Ramos (cell line): ENCODE measurements around the gene ARHGAP11A.

Source experiments
- in situ Hi-C: fragments of 300-500 bp; cut with MboI; formaldehyde crosslinking; loops from one replicate; pipeline ENCODE4 v1.14.3; 2022; ENCODE audit warnings: low sequenced_read_pairs; ENCODE audit not compliant: unreplicated experiment

Gene ARHGAP11A

DNA sequence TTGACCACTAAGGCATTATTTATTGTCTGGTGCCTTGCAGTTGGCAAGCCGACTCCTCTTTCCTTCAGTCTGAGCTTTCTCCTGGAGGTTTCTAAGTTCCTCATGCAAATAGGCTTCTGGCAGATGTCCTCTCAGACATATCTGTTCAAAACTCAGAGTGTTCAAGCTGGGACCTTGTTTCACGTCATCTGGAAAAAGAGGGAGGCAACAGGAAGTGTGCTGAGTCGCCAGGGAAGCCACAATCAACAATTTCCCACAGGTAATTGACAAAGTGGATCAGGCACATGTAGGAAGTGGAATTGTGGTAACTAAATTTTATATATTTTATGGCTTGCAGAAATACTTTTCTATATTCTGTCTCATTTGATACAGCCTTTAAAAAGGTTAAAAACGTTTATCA lies 40.8 kb downstream of the ARHGAP11A start:
- in situ Hi-C loops, result no loop called here

GRCh38 chr15:32656496-32656895 lies 41.2 kb downstream of the ARHGAP11A start:
- in situ Hi-C loops, result no loop called here

DNA sequence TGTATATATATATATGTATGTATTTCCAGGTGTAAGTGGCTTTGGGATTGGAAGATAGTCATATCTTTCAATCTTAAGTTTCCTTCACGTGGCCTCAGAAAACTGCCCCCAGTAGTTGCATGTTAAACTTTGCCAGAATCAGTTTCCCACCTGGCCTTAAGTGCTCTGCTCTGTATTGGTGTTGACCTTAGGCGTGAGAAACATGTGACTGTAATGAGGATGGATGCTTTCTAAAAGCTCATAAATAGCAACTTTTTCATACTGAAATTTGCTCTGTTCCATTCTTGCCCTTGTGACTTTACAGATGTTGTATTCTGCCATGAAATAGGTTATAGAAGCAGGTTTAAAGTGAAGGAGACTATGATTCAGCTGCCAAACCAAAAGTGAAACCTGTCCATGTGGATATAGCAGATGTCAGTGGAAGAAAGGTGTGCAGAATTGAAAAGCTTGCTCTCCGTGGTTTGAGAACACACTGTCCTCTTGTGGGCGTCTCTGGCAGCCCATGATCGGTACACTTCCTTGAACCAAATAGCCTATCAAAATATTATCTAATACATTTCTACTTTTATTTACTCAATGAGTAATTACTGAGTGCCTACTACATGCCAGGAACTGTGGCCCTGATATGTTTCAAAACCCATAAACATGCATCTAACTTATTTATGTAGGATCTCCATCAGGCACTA lies 42.0 kb downstream of the ARHGAP11A start:
- in situ Hi-C loops, result no loop called here

DNA sequence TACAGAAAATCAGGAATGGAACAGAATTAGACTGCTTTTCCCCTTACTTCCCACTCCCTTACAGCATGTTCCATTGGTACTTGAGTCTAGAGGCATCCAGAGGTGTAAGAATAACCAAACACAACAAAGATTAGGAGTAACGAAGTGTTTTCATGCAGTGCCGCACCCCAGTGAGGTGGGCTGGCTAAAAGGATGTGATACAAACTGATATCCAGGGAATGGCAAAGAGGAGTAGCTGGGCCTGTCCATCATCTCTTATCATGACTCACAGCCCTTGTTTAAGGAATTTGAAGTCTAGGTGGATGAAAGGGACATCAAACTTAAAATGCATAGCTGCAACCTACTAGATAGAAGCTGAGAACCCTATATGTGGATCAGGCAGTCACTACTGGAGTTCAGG lies 42.6 kb downstream of the ARHGAP11A start:
- in situ Hi-C loops, result no loop called here

DNA sequence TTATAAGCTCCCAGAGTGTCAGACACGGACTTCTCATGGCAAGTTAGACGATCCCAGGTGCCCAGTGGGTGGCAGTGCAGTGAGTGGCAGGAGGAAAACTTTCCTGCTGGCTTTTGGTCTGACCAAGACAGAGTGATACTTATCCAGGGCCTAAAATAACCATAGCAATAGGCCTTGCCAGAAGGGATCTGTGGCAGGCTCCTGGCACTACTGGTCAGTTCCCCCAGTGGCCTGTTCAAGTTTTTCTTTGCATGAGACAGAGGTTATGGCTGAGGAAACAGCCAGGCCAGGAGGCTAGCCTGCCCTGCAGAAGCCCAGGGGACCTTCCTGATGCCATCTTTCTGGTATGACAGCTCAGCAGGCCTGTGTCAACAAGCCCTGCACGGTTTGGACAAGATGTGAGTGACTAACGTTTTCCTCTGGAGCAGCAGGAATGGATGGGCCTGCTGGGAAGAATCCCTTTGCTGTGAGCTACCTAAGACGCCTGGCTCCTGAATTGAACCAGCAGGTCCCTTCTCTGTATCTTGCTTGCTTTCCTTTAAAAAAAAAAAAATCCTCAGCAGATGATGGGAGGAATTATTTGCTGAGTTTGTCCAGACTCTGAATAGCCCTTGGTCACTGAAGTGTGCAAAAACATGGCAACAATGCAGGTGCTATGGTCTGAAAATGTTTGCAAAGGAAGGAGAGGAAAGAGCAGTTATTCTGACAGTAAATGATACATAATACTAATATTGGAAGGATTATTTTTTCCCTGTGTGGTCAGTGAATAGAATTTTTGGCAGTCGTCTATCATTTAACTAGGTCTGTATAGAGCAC lies 44.2 kb downstream of the ARHGAP11A start:
- in situ Hi-C loops, result loop anchor here (10.0 kb wide), 1 partner anchor 335 kb away; no protein-coding TSS in a partner anchor

DNA sequence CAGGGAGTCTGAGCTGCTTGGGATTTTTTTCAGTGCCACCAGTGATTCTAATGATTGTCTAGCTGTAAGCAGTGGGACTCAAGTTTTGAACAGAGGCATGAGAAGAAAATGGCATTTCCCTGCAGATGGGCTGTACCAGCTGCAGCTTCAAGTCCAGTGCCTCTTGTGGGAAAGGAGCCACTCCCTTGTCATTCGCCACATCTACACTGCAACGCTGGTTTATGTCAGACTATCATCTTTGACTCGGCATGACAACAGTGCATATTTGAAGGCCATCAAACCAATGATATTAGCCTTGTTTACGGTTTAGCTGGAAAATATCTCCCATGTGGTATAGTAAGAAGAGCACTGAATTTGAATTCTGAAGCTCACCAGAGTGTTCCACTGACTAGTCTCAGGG lies 48.4 kb downstream of the ARHGAP11A start:
- in situ Hi-C loops, result loop anchor here (10.0 kb wide), 1 partner anchor 331 kb away; no protein-coding TSS in a partner anchor

GRCh38 chr15:32664796-32665195 lies 49.5 kb downstream of the ARHGAP11A start:
- in situ Hi-C loops, result loop anchor here (10.0 kb wide), 1 partner anchor 330 kb away; no protein-coding TSS in a partner anchor

DNA sequence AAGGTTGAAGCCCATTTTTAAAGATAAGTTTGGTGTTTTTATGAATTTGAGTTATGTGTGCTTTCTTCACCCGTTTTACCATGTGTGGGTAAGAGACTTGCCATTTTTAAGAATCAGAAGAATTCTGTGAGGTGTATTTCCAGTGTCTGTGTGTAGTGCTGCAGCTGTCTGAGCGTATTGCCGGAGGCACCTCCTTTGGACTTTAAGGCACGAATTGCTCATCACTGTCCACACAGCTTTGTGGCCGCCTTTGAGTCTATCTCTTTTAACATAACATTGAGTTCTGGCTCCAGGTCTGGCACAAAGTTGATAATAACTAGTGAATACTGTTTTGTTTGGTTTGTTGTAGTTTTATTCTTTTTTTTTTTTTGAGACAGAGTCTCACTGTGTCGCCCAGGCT lies 52.0 kb downstream of the ARHGAP11A start:
- in situ Hi-C loops, result loop anchor here (10.0 kb wide), 1 partner anchor 327 kb away; no protein-coding TSS in a partner anchor

DNA sequence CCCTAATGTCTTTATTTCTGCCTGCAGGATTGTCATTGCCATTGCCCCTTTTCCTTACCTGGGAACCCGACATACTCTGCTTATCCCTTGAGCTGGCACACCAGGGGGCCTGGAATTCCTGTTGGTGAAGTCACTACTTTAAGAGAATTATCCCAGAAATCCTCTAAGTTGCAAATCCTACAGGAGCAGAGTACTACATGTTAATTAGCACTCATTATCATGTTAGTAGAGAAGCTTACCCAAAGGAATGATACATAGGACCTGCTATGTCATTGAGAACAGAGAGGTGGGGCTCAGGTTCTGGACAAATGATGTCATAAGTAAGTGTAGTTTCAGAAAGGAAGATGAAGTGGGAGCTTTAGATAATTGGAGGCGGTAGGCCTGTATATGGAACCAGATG lies 53.6 kb downstream of the ARHGAP11A start:
- in situ Hi-C loops, result loop anchor here (10.0 kb wide), 1 partner anchor 326 kb away; no protein-coding TSS in a partner anchor

DNA sequence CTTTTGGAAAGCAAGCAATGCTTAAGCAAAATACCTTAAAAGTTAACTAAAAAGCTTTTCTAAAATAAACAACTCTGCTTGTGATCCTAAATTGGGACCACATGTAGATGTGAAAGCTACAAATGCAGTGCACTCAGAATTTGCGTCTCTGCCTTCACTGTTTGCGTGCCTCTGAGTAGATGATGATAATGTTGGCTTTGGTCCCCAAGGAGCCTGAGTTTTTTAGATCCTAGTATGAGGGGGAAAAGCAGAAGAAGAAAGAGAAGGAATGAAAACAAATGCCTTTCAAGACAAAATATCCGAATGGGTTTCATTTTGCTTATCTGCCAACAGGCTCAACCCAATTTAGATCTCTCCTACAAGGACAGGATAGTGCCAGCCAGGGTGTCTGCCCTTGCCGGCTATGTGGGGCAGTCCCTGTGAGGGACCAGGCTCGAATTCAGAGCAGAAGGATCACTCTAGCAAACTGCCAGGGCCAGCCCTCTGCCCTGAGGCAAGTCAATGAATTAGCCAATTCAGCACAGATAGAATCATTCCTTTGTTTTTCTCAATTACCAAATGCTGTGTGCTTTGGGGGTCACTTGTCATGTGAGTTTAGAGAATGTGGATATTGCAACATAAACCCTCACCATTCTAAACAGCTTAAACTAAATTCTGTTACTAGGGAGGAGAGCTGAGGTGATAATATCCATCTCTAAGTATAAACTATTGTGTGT lies 54.8 kb downstream of the ARHGAP11A start:
- in situ Hi-C loops, result loop anchor here (10.0 kb wide), 1 partner anchor 325 kb away; no protein-coding TSS in a partner anchor

GRCh38 chr15:32670623-32671022 lies 55.3 kb downstream of the ARHGAP11A start:
- in situ Hi-C loops, result no loop called here

GRCh38 chr15:32671339-32672325 lies 56.3 kb downstream of the ARHGAP11A start:
- in situ Hi-C loops, result no loop called here

GRCh38 chr15:32674681-32675080 lies 59.4 kb downstream of the ARHGAP11A start:
- in situ Hi-C loops, result no loop called here

DNA sequence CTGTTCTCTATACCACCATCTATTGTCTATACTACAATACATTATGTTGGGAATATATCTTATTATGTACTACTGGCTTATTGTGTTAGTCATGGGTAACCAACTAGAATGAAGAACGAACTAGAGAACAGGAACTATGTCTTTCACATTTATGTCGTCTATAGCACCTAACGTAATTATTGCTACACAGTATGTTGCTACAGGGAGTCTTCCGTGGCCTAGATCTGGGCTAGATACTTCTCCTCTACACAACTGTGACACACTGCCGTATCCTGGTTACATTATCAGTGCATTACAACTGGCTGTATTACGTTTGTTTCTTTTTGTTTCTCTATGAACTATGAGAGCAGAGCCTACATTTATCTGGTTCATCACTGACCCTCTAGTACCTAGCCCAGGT lies 60.2 kb downstream of the ARHGAP11A start:
- in situ Hi-C loops, result no loop called here

- in situ Hi-C loops, result no loop called here
Observed at GRCh38 chr15:32676169-32676568, 60.9 kb downstream of the ARHGAP11A start.

DNA sequence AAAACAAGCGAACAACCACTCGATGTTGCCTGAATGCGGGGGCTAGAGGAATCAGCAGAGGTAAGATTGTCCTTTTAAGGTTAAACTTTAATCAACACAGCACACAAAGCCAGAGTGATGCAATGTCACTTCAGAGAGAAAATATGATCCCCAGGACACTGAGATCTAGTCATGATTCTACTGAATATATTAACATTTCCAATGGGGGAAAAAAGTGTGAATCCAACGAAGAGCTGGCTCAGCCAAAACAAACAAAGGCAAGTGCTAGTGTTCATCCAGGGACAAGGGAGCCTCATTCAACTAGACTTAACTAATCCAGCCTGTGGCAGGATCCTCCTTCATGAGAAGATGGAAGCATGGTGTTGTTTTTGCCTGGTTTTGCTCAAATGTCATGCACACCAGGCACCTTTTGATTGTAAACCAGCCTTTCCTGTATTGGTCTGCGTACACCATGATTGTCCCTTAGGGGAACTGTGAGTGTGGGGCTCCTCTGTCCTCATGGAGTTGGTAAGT lies 62.0 kb downstream of the ARHGAP11A start:
- in situ Hi-C loops, result no loop called here

DNA sequence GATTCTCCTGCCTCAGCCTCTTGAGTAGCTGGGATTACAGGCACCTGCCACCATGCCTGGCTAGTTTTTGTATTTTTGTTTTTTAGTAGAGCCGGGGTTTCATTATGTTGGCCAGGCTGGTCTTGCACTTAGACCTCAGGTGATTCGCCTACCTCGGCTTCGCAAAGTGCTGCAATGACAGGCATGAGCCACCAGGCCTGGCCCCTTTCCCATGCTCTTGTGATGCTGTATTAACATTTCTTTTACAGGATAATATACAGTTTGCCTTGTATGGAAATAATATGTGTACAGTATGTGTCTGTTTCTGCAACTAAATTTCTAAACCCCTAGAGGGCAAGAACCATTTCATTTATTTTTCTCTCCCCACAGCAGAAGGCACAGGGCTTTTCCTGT lies 64.0 kb downstream of the ARHGAP11A start:
- in situ Hi-C loops, result no loop called here

- in situ Hi-C loops, result no loop called here
Observed at GRCh38 chr15:32682569-32682968, 67.3 kb downstream of the ARHGAP11A start.

DNA sequence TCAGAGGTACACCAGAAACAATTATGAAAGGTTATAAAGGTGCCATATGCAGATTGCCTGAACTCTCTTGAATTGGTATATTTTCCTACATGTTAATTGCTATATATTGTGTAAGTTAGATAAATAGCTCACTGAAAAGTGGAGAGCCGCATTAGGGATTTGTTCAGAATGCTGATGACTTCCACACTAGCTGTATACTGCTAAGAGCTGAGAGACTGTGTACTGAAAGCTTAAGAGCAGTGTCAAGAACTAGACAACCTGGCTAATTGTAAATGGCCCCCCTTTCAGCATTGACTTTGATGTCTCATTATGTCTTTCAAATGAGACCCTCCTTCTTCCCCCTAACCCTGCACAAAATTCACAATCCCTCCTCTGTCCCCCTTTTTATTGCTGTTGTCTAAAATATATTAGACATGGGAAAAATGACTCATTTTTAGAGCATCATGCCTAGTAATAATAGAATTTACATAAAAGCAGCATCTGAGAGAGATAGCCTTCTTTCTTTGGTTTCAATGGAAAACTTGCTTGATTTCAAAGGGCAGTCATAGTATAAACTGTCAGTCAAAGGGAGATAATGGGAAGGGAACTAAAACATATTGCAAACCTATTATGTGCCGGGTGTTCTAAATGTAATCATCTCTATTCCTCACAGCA lies 67.8 kb downstream of the ARHGAP11A start:
- in situ Hi-C loops, result no loop called here
